Stimulated activated CD8-positive, alpha-beta memory T cell treated with anti-CD3 and anti-CD28 coated beads, Interleukin-7, amount 100 ng/mL, for 24 hours (primary cell): ENCODE measurements around the gene RRH.
"Not testable (repeated sequence)": the region's sequence is repeated elsewhere in the genome, so short reads cannot be mapped to it uniquely, and the experiment has no call there.

ENCODE experiments used
- DNase-seq: peaks from one replicate; pipeline ENCODE4 v3.0.0-alpha.2; 2020; ENCODE audit warnings: low read depth

Gene RRH, protein sequence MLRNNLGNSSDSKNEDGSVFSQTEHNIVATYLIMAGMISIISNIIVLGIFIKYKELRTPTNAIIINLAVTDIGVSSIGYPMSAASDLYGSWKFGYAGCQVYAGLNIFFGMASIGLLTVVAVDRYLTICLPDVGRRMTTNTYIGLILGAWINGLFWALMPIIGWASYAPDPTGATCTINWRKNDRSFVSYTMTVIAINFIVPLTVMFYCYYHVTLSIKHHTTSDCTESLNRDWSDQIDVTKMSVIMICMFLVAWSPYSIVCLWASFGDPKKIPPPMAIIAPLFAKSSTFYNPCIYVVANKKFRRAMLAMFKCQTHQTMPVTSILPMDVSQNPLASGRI

DNA sequence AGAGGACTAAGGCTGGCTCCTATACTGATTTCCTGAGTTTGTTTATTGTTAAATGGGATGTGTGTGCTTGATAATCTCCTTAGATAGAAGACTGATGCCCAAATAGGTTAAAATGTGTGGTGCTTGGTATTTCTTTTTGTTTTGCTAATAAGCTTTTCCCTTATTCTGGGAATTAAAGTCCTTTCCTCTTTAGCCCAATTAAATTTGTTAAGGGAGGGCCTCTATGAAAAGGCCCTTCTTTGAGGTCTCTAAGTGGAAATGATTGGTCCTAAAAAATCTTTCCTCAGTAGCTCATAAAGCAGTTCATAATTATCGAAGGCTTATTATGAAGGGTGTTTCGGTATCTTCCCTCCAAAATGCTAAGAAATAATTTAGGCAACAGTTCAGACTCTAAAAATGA is at the start of gene RRH:
Gene RRH (plus strand): TSS at position 301 of the 400 bp plus-strand sequence. CDS start 56 bp downstream, at position 357.
- no peak for DNase-seq

DNA sequence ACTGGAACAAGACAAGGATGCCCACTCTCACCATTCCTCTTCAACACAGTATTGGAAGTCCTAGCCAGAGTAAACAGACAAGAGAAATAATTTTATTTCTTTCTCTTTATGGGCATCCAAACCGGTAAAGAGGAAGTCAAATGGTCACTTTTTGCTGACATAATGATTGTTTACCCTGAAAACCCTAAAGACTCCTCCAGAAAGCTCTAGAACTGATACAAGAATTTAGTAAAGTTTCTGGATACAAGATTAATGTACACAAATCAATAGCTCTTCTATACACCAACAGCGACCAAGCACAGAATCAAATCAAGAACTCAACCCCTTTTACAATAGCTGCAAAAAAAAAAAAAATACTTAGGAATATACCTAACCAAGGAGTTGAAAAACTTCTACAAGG is 45.7 kb upstream of the RRH start:
- not testable (repeated sequence) for DNase-seq

DNA sequence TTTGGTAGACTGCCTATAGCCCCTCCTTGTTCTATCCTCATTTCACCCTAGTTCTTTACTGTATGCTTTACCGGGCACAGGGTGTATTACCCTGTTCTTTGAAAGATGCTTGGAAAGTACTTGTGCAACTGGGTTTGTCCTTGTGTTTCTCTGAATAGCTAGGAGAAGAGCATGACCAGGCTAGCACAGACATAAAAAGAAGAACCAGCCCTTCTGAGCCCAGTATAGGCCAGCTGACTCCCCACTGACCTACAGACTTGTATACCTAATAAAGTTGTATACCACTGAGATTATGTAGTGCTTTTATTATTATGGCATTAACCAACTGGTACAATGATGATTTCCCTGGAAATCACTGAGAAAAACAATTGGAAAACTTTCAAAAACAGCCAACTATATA is 40.9 kb upstream of the RRH start:
- DNase-seq: no peak

DNA sequence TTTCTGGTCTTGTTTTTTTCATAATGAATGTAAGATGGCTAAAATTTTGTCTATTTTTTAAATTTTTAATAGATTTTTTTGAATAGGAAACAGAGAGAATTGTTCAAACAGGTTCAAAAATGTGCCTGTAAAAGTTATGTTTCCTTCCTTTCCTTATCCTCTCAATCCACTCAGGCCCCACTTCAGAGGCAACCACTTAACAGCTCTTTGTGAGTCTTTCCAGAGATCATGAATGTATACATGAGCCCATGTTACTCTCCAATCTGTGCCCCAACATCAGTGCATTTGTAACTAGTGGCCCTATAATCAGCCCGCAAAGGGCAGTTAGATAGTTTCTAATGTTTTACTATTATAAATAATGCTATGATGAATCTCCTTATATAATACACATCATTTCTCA is 40.0 kb upstream of the RRH start:
- no peak for DNase-seq

DNA sequence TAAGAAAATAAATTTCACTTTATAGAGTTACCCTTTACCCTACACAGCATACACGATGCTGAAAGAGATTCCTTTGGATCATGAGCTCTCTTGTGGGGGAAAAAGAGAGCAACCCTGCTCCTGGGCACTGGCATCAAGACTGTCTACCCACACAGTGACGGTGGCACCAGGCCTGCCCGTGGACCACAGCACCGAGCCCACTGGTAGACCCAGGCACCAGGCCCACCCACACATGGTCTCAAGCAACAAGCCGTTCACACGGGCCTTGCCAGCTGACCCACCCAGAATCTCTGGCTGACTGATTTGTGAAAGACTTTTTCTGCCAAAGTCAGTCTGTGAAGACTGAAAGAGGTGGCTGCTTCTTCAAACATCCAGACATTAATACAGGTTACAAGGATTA is 32.7 kb upstream of the RRH start:
- no peak for DNase-seq

DNA sequence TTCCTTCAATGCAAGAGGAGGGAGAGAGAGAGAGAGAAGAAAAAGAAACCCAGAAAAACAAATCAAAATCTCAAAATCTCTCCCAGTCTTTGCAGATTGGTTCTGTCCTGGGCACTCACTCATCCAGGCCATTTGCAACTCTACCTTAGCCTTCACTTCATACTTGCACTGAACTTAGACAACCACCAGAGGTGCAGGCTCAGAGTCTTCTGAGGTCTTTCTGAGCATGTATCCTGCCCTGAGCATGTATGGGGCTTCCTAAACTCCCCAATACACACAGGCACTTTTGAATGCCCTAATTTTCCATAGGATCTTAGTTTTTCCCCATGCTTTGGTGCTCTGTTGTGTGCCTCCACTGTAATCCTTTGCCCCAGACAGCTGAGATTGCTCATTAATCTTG is 28.9 kb upstream of the RRH start:
- no peak for DNase-seq

DNA sequence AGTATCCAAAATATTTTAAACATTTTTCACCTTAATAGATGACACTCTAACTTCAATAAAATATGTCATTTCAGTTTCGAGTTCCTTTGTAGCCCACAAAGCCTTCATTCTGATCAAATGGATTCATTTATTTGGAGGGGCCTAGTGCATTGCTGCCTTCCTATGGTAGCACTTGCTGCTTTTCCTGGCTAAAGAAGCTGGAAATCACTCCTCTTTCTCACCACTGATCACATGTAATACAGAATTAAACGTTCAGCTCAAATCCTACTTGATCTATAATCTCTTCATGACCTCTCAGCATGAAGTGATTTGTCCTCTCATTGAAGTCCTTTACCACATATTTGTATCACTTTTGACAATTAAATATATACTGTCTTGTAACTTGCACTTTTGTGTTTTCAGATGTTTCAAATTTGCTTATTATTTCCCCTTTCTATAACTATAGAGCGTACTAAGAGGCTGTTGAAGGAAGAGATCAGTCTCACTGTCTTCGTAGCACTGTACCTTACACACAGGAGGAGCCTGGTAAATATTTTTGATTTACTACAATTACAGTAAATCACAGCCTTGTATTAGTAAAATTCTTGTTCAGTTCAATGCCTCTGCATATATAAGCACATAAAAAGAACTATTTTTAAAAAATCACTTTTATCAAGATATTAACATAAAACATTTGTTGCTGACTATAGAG is 26.5 kb upstream of the RRH start:
- DNase-seq: no peak

DNA sequence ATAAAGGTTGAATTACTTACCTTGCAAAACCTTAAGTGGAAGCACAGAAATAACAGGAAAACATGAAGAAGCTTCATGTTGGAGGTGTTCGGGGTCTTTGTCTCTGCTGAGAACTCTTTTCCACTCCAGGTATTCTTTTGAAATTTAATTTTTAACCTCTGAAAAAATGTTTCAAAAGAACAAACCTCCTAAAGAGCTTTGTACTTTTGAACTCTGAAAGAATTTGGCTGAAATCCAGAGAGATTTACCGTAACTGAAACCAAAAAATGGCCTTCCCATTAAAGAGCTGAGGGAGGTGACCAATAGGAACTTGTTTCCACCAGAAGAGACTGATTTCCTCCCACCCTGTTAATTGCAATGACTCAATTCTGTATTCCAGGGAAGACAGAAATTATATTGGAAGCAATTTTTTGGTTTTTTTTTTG is 25.9 kb upstream of the RRH start, which contains the start of gene CFI:
Gene CFI (minus strand): TSS at position 105 of the 425 bp plus-strand sequence. CDS start 28 bp downstream, at position 77.
- DNase-seq: no peak

DNA sequence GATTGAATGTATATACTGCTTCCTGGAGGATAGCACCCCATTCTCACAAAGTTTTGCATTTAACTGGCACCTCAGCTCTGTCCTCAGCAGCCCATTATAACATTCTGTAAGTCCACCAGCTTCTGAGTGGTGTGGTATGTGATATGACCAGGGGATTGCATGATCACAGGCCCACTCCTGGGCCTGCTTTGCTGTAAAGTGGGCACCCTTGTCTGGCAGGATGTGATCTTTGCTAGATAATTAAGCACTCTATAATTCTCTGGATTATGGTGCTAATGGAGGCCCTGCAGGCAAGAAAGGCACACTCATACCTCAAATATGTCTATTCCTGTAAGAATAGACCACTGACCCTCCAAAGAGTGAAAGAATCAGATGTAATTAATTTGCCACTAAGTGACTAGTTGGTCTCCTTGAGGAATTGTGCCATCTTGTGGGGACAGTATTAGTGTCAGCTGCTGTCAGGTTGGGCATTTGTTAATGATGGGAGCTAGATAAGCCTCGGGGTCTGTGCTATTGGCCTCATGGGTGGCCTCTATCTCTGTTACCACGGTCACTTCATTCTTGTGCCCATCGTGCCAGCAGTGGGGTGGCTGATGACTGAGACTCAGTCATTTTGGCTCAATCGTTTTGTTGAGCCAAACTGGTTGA is 23.7 kb upstream of the RRH start:
- DNase-seq: no peak

DNA sequence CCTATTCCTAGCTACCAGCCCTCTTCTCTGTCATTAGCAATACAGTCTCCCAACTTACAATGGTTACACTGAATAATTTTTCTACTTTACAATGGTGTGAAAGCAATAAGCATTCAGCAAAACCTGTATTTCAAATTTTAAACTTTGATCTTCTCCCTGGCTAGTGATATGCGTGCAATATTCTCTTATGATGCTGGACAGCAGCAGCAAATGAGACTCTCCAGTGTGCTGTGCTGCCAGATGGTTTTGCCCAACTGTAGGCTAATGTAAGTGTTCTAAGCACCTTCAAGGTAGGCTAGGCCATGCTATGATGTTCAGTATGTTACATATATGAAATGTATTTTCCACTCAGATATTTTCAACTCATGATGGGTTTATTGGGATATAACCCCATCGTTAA is 18.1 kb upstream of the RRH start:
- no peak for DNase-seq

DNA sequence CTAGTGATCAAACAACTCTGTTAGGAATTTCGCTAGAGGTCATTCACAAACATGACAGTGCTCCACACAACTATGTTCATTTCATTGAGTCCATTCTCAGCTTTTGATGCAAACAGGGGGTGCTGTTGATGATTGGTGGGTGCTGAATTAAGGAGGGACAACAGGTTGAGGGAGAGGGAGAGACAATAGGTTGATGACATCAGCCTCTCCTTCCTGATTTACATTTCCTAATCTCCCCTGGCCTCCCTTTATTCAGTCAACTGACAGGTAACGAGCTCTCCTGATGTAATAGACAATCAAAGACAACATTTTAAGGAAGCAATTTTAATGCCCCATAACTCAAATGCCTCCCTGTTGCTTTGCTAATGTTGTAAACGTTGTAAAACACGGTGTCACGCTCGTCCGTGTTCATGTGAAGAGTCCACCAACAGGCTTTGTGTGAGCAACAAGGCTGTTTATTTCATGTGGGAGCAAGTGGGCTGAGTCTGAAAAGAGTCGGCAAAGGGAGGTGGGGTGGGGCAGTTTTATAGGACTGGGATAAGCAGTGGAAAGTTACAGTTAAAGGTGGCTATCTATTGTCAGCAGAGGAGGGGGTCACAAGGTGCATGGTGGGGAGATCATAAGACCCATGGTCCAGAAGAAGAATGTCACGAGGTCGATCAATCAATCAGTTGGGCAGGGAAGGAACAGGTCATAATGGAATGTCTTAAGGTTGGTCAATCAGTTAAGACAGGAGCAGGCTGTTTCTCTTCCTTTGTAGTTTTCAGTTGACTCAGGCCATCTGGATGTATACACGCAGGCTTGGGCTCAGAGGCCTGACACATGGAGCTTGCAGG is 17.0 kb upstream of the RRH start:
- DNase-seq: no peak

DNA sequence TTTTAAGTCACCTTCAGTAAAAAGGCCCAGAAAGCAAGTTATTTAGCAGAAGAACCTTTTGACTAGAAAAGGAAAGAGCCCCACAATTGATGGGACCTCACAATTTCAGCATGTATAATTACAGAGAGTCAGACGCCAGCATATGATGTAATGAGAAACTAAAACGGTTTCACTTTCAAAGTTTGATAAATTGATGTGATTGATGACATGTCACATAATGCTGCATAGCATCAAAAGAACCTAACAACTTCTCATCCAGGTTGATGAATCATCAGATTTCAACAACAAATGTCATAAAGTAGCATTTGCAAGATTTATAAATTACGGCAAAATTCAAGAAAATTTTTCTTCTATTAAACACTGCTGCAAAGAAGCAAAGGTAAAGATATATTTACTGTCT is 16.1 kb upstream of the RRH start:
- no peak for DNase-seq

DNA sequence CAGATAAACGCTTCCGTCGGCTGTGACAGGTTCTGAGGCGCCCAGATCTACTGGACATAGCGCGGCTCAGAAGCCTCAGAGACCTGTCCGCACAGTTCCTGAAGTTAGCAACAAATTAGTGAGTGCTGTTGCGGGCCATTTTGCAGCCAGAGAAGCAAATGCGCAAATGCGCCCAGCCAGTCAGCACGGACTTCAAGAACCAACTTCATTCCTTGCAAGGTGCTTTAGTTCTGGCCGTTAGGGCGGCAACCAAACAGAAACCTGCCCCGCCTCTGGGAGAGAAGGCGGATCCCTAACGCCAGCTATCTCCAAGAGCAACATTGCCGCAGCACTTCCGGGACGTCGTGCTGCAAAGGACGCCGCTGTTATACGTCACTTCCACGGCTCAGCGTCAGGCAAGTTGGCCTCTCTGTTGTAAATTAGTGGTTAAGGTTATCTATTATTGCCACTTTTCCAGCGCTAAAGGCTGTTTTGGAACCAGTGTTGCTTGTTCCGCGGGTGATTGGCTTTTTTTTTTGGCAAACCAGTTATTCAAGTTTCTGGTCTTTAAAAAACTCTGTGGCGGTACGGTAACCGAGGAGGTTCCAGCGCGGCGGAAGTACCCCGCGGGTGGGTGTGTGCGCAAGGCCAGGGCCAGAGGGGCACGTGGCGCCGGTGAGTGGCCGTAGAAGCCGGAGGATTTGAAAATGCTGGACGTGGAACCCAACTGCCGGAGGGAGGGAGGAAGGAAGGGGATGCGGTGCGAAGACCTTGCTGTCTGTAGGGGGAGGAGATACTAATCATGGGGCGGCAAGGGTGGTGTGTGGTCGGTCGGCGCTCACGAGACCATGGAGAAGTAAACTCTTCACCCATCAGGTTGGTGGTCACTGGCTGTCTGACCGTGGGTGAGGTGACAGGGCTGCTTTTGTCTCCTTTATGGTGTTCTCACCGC is 12.4 kb upstream of the RRH start, which contains the start of gene GAR1:
Gene GAR1 (plus strand): TSS at position 612 of the 931 bp plus-strand sequence. CDS start 403 bp downstream, outside the sequence.
- DNase-seq: peak; percentile 73

DNA sequence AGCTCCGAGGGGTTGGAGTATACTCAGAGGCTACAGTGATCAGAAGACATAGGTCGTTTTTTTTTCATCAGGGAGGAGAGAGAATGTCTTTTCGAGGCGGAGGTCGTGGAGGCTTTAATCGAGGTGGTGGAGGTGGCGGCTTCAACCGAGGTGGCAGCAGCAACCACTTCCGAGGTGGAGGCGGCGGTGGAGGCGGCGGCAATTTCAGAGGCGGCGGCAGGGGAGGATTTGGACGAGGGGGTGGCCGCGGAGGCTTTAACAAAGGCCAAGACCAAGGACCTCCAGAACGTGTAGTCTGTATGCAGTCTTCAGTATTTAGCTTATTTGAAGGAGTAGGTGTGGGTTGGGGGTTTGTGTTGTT is 11.7 kb upstream of the RRH start:
- peak; percentile 17 for DNase-seq

DNA sequence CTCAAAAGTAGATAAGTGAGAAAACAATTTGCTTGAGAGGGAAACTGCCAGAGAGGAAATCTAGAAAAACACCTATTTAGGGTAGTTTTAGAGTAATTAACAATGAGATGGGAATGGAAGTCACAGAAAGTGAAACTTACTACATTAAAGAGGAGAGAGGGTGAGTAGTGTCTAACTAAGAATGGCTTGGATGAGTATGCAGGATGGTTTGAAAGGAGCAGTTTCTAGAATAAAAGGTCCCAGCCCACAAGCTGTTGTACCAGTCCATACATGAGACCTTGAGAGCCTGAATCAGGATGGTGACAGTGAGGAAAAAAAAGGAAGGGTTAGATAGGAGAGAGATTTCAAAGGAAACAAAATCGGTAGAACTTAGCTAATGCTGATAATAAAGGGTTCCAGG is 10.9 kb upstream of the RRH start:
- no peak for DNase-seq

DNA sequence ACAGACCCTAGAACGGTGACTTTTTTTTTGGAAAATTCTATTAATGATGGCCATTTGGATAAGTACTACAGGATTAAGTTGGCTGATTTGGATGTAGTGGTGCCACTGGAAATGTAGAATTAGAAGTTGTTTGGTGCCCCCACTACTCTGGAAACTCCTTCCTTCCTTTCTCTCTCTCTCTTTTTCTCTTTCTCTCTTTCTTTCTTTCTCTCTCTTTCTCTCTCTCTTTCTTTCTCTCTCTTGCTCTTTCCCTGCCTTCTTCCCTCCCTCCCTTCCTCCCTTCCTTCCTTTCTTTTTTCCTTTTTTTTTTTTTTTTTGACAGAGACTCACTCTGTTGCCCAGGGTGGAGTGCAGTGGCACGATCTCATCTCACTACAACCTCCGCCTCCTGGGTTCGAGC is 9.5 kb upstream of the RRH start:
- DNase-seq: no peak

DNA sequence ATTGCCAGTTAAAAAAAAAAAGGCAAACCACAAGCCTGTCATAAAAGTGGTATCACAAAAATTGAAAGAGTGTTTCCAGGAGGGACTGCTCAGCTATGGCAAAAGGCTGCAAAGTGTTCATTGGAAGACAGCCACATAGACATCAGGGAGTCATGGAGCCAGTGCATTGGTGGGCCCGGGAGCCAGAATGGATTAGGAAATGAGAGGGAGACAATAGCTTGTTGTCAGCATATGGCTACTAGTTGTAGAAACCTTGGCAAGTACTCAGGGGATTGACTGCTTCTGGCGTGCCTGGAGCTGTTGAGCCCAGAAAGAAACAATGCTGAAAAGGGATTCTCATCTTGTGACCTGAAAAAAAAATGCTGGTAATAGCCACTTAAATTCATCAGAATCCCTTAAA is 7.2 kb upstream of the RRH start:
- no peak for DNase-seq

DNA sequence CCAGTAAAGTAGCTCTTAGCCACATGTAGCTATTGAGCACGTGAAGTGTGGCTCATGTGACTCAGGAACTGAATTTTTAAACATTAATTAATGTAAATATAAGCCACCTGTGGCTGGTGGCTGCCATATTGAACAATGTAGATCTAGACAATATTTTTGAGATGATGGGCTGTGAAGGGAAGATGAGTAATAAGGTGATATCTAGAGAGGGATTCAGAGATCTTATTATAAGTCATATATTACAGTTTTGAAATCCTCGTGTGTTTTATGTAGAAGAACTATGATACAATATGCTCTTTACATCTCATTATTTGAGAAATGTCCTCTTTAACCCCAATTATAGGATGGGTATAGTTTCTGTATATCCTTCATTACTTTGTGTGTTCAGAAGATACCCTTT is 6.6 kb upstream of the RRH start:
- DNase-seq: no peak

DNA sequence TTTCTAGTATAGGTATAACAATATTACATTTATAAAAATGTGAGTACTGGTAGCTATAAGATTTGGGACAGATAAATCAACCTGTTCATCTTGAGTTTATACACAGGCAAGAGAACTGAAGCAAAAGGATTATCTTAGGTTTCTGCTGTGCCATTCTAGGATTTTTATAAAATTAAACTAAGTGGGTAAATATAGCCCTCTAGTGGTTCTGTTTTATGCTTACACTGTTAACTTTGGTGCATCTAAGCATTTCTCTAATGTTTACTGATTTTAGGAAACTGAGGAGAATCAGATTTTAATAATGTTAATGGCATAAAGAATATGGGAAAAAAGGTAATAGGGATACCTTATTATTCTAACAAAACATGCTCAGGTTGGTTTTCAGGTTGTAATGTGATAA is 1.1 kb upstream of the RRH start:
- DNase-seq: no peak

DNA sequence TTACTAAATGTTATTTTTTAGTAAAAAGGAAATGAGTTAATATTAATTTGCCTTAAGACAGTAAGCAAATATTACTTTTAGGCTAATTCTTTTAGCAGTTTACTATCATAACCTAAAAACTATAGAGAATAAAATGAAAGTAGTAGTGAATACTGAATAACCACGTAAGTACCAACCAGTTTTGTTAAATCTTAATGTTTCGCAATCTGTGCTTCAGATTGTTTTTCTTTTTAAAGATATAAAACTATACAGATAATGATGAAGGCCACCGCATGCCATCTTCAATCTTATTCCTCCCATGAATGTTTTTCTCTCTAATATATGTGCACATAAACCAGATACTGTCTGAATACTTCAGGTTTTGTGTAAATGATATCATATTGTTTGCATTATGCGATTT is 6.0 kb downstream of the RRH start:
- no peak for DNase-seq

DNA sequence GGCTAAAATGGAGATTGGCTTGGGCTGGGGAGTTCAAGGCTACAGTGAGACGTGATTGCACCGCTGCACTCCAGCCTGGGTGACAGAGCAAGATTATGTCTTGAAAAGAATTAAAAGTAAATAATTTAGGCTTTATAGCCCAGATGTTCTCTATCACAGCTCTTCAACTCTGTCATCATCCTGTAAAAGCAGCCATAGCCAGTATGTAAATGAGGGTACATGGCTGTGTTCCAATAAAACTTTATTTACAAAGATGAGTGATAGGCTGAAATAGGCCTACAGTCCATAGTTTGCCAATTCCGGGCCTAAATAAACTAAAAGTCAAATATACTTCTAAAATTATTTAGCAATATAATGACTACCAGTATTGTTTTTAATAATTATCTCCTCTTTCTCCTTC is 9.2 kb downstream of the RRH start:
- no peak for DNase-seq
